EL (cell line): ENCODE results near the gene THSD7A.

ENCODE experiments used
- DNase-seq: peaks from one replicate; pipeline ENCODE4 v3.0.0-alpha.2; 2016

THSD7A gene

GRCh38 chr7:11807000-11807399 lies 25.0 kb downstream of the THSD7A start:
- DNase-seq: no peak

GRCh38 chr7:11804621-11805020 lies 27.4 kb downstream of the THSD7A start:
- no peak for DNase-seq

GRCh38 chr7:11795231-11795630 lies 36.8 kb downstream of the THSD7A start:
- no peak for DNase-seq

DNA sequence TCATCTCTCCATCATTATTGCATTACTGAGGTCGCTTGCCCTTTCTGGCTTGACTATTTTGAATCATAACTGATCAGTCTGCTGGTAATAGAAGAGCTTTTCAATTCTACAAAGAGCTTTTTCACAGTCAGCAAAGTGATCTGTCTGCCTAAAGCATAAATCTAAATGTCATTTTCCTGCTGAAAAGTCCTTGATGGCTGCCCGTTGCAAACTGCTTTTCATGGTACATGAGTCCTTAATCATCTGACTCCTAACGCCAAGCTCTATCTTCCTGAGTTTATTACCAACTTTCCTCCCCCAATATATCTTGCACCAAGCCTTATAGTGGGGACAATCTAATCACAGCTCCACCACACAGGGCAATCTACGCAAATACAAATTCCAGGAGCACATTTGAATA lies 39.8 kb downstream of the THSD7A start:
- DNase-seq: no peak

DNA sequence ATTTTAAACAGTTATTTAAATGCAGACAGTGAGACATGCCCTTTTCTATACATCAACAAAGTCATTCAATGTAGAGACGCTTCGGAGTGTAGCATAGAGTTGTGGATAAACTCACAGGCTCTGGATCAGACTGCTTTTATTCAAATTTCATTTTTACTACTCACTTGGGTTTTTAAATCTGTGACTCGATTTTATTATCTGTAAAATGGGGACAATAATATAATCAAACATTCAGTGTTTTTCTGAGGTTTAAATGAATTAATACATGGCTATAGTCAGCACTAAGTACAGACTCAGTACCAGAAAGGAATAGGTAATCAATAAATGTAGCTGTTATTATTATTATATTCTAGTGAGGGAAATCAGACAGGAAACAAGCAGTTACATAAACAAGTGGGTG lies 43.4 kb downstream of the THSD7A start:
- DNase-seq: no peak

- DNase-seq: no peak
These were observed 44.5 kb downstream of the THSD7A start for GRCh38 chr7:11787534-11787933.

DNA sequence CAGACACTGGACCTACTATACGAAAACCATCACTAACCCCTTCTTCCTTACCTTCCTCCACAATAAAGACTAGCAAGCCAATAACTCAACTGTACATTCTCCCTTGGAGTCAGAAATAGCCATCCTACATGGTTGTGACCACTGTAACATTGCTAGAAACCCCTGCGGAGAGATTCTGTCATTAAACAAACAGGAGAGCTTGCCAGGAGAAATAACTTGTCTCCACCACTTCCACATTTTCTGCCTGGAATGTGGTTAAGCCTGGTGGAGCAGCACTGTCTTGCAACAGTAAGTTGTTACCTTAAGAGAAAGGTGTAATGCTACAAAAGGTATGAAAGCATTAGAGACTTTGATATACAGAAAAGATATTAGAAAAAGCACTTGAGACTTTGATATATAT lies 45.8 kb downstream of the THSD7A start:
- no peak for DNase-seq

DNA sequence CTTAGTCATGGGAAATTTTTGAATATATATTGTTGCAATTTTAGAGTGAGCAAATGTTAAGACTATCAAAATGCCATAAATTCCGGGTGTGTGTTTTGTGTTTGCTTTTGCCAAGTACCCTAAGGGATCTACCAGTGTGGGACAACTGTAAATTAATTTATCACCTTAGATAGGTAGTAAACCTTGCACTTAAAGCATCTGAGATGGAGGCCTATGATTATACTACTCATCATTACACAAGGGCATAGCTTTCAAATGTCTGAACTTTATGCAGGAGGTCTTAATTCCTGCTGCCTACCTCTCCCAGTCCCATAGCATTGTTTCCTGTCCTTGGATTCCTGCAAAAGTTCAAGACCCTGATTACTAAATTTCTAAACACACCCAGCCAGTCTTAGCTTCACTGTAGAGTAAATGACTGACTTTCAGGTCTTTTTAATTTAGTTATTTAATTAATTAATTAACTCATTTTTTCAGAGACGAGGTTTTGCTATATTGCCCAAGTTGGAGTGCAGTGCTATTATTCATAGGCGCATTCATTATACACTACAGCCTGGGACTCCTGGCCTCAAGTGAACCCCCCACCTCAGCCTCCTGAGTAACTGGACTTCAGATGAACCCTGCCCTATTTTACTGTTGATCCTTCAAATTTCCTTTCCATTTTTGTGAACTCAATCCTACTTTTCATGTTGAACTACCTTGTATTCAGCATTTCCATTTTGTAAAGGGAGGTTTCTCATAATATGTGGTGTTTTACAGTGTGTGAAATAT lies 47.0 kb downstream of the THSD7A start:
- no peak for DNase-seq

- no peak for DNase-seq
These were observed 51.9 kb downstream of the THSD7A start for GRCh38 chr7:11779864-11780674.

DNA sequence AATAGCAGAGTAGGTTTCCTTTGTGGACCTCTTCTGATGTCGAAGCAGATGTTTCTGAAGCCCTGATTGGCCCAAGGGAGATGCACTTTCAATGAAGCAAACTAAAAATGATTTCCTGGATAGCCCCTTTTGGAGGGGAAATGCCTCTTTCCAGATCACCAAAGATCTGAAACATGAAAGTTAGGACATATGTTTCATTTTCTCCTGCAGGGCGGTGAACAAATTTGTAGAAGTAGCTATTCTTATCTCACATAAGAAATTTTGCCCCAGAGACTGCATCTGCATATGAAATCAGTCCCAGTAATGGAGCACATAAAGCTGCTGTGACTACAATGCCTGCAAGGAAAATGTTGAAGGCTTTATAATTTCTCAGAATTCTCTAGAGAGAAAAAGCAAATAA lies 56.0 kb downstream of the THSD7A start:
- DNase-seq: no peak

- no peak for DNase-seq
These were observed 56.6 kb downstream of the THSD7A start for GRCh38 chr7:11775401-11775800.

GRCh38 chr7:11768263-11768662 lies 63.7 kb downstream of the THSD7A start:
- no peak for DNase-seq

- no peak for DNase-seq
These were observed 64.8 kb downstream of the THSD7A start for GRCh38 chr7:11767148-11767547.

DNA sequence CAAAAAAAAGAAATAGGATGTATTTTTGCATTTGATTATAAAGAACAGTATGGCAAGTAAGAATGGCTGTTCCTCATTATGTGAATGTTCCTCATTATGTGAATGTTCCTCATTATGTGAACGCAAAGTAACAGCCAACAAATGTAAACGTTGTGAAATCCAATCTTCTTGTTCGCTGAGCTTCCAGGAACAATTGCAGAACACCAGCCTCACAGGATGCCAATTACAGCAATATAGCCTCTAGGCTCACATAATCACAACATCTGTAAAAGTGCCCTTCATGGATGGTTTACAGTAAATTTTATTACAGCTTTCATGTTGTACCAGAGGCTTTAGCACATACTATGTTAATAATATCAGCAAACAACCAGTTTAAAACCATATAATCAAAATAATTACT lies 71.6 kb downstream of the THSD7A start:
- DNase-seq: no peak

DNA sequence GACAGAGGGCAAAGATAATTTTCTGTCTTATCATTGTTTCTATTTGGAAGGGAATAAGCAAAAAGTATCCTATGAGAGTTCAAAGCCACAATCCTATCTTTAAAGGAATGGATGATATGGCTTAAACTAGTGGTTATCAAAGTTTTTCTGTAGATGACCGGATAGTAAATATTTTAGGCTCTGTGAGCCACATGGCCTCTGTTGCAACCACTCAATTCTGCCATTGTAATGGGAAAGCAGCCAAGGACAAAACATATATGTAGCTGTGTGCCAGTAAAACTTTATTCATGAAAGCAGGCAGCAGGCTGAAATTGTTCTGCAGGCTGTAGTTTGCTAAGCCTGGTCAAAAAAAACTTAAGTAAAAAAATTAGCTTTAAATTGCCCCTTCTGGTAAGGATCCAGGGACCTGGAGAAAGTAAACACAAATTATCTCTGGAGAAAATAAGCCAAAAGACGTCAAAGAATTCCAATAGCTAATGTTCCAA lies 73.3 kb downstream of the THSD7A start:
- no peak for DNase-seq

GRCh38 chr7:11757153-11757552 lies 74.8 kb downstream of the THSD7A start:
- DNase-seq: no peak

- no peak for DNase-seq
These were observed 77.1 kb downstream of the THSD7A start for GRCh38 chr7:11754933-11755332.

DNA sequence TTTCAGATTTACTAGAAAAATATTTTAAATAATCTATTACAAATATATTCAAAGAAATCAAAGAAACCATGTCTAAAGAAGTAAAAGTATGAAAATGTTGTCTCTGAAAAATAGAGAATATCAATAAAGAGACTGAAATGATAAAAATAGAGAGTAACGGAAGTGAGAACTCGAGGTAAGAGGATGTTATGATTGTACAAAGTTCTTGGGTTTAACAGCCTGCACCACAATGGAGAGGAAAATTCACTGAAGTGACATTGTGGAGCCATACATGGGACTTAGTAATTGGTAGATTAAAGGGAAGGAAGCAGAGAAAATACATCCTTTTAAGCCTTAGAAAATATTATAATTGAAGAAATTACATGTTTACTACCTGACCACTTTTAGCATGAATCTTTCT lies 77.9 kb downstream of the THSD7A start:
- no peak for DNase-seq

GRCh38 chr7:11753433-11753832 lies 78.6 kb downstream of the THSD7A start:
- DNase-seq: no peak

DNA sequence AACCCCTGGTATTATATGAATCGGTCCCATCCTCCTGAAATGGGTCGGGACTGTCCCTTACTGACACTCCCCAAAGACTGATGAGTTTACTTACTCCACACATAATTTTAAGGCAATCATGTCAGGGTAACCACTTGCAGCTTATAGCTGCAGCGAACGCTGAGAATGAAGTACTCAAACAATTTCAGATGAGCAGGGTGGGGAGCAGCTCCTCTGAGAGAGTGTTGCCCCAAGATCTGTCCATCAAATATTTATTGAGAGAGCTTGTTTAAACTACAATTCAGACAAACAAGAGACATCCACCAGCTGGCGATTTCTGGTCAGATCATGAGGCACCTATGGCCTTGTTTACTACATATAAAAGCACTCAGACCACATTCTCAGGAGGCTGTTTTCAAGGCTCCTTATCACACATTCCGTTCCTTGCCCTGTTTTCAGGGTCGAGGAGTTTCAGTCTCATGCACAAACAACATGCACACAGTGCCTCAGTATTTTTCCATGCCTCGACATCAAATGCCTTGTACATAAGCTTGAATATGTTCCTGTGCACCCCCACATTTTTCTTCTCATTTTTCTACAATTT lies 80.1 kb downstream of the THSD7A start:
- DNase-seq: no peak

DNA sequence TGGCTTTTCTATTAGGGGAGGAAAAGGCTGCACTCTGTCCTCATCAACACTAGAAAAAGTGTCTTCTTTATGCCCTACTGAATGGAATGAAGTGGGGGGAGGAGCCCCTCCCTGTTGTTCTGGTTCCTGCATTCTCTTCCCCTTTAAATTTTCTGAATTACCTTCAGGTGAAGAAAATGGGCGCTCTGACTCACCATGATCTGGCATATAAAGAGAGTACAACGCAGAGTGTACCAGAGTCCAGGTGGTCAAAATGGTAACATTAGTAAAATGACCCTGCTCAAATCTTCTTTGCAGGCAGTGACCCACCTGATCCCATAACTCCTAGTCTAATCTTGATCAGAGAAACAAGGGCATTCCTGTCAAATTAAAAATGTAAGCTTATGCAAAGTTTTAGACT lies 80.7 kb downstream of the THSD7A start:
- DNase-seq: no peak

- DNase-seq: no peak
These were observed 81.8 kb downstream of the THSD7A start for GRCh38 chr7:11750191-11750590.

- DNase-seq: no peak
These were observed 82.4 kb downstream of the THSD7A start for GRCh38 chr7:11749629-11750028.

GRCh38 chr7:11748884-11749283 lies 83.1 kb downstream of the THSD7A start:
- no peak for DNase-seq
